ENCODE measurements around the gene TSPAN33.
"Not testable (repeated sequence)": the region's sequence is repeated elsewhere in the genome, so short reads cannot be mapped to it uniquely, and the experiment has no call there.

The TSPAN33 gene

GRCh38 chr7:129144095-129144833 lies at the start of gene TSPAN33:
Gene TSPAN33 (plus strand): TSS chr7:129144707. CDS start chr7:129144981, 274 bp downstream.
- DNase-seq (ENCODE audit: low spot score): peak; percentile 64

GRCh38 chr7:129095258-129095657 lies 49.2 kb upstream of the TSPAN33 start:
- DNase-seq (ENCODE audit: low spot score): peak; percentile 13

- no peak for DNase-seq (ENCODE audit: low spot score)
Measured at GRCh38 chr7:129098409-129099084, 46.0 kb upstream of the TSPAN33 start.

- no peak for DNase-seq (ENCODE audit: low spot score)
Measured at GRCh38 chr7:129100827-129101166, 43.7 kb upstream of the TSPAN33 start.

GRCh38 chr7:129101746-129102145 lies 42.8 kb upstream of the TSPAN33 start:
- DNase-seq (ENCODE audit: low spot score): no peak

GRCh38 chr7:129103561-129104324 lies 40.8 kb upstream of the TSPAN33 start:
- DNase-seq (ENCODE audit: low spot score): no peak

- DNase-seq (ENCODE audit: low spot score): no peak
Measured at GRCh38 chr7:129108581-129108980, 35.9 kb upstream of the TSPAN33 start.

GRCh38 chr7:129110258-129110981 lies 34.1 kb upstream of the TSPAN33 start:
- DNase-seq (ENCODE audit: low spot score): no peak

- DNase-seq (ENCODE audit: low spot score): no peak
Measured at GRCh38 chr7:129110982-129111376, 33.5 kb upstream of the TSPAN33 start.

- no peak for DNase-seq (ENCODE audit: low spot score)
Measured at GRCh38 chr7:129115676-129116075, 28.8 kb upstream of the TSPAN33 start.

- DNase-seq (ENCODE audit: low spot score): no peak
Measured at GRCh38 chr7:129118182-129118581, 26.3 kb upstream of the TSPAN33 start.

GRCh38 chr7:129118976-129119375 lies 25.5 kb upstream of the TSPAN33 start:
- DNase-seq (ENCODE audit: low spot score): no peak

- not testable (repeated sequence) for DNase-seq (ENCODE audit: low spot score)
Measured at GRCh38 chr7:129121501-129122077, 22.9 kb upstream of the TSPAN33 start.

GRCh38 chr7:129122078-129122750 lies 22.3 kb upstream of the TSPAN33 start:
- DNase-seq (ENCODE audit: low spot score): no peak

GRCh38 chr7:129122751-129123509 lies 21.6 kb upstream of the TSPAN33 start:
- peak; percentile 6 for DNase-seq (ENCODE audit: low spot score)

GRCh38 chr7:129123510-129123857 lies 21.0 kb upstream of the TSPAN33 start:
- DNase-seq (ENCODE audit: low spot score): no peak

- DNase-seq (ENCODE audit: low spot score): no peak
Measured at GRCh38 chr7:129126314-129126713, 18.2 kb upstream of the TSPAN33 start.

- no peak for DNase-seq (ENCODE audit: low spot score)
Measured at GRCh38 chr7:129127154-129127553, 17.4 kb upstream of the TSPAN33 start.

GRCh38 chr7:129127601-129128000 lies 16.9 kb upstream of the TSPAN33 start:
- no peak for DNase-seq (ENCODE audit: low spot score)

- no peak for DNase-seq (ENCODE audit: low spot score)
Measured at GRCh38 chr7:129134356-129134987, 10.0 kb upstream of the TSPAN33 start.

Data from CD4-positive, alpha-beta T cell treated with Interleukin-15 for 4 hours (primary cell).